ENCODE data around the gene EPHA2.

- TF ChIP-seq CTCF (conservative IDR thresholded peaks at IDR 0.05; ENCODE audit: low read length) (no peak), EZH2phosphoT487 (IDR thresholded peaks at IDR 0.05; ENCODE audit: borderline replicate concordance, low read depth, low read length) (no peak)
These were observed 42.7 kb upstream of the EPHA2 start for GRCh38 chr1:16198444-16199156.

Measured in OCI-LY7 (cell line).